Hindlimb muscle (tissue), 1 donor: ENCODE data around the gene TAC3. TPM values are rescaled to one million over a fixed set of nuclear protein-coding genes. Genes with fewer than 3 reads are reported as not detected.
A peak's percentile ranks its signal among the peaks of the same experiment; 100 is the strongest.
"Not testable (repeated sequence)": the region's sequence is repeated elsewhere in the genome, so short reads cannot be mapped to it uniquely, and the experiment has no call there.

Experiments used
- DNase-seq: peaks from one replicate; pipeline ENCODE4 v3.0.0-alpha.2; 2013
- polyA plus RNA-seq: library from polyadenylated mRNA; unstranded; fragments of 120-200 nt; gene quantifications from one replicate; pipeline ENCODE4 v1.2.1, GENCODE V29; 2013; ENCODE audit not compliant: insufficient read length

TAC3 gene
- polyA plus RNA-seq: not detected

DNA sequence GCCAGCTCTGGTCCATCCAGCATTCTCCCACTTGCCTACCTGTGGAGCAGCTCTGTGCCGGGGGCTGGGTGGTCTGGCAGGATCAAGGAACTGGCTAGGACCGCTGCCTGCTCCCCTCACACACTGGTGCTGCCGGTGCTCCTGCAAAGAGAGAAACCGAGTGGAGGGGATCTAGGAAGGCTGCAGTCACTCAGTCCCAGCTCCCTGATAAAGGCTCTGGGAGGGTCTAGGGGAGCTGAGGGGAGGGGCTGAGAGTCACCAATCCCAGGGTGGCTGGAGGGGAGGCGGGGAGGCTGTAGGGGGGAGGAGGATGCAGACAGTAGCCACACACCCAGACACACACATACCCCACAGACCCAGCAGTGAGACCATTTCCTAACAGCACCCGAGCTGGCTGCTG, at the start of gene TAC3:
Gene TAC3 (minus strand): TSS at position 182 of the 400 bp plus-strand sequence. CDS start 732 bp downstream, outside the sequence.
- DNase-seq: no peak

DNA sequence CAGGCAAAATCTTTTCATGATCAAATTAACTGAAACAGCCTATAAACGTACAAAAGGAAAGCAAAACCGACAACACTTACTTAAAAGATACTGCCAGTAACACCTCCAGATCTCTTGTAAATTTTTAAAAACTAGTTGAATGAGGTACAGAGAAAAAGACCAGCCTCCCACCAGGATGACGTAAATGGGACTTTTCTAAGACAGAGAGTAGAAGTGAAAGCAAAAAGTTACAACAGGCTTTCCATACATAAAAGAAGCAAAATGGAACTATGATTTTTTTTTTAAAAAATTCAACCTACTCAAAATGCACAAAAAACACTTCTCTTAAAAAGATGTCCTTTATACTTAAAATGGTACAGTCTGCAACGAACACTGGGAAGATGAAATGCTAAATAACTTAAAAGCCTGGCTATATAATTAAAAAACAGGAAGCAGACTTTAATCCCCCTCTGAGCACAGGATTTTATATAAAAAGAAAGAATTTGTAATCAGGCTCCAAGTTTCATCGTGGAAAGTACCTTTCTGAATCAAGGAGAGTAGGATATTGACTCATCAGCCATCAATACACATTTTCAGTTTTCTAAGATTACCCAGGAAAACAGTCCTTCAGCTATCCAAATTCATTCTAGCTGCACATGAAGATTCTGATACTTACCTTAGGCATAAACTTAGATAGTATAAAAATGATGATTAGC, 47.8 kb upstream of the TAC3 start:
- DNase-seq: no peak

GRCh38 chr12:57058454-57058853, 42.1 kb upstream of the TAC3 start:
- no peak for DNase-seq

GRCh38 chr12:57057067-57057751, 40.9 kb upstream of the TAC3 start:
- DNase-seq: no peak

DNA sequence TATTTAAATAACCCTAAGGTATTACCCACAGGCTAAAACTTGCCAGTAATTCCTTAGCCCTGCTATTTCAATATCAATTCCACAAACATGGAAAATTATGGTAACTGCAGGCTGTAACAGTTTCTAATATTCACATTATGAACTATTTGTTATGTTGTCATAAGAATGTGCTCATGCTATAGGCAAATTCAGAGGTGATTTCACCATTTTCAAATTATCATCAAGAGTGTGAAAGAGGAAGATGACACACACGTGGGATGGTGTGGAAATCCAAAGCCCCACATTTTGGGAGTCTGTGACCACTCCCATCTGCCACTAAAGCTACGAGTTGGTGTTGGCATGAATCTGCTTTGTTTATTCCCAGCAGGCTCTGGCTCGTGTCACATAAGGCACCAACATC, 39.5 kb upstream of the TAC3 start:
- DNase-seq: no peak

- not testable (repeated sequence) for DNase-seq
Observed at GRCh38 chr12:57053901-57054300, 37.6 kb upstream of the TAC3 start.

DNA sequence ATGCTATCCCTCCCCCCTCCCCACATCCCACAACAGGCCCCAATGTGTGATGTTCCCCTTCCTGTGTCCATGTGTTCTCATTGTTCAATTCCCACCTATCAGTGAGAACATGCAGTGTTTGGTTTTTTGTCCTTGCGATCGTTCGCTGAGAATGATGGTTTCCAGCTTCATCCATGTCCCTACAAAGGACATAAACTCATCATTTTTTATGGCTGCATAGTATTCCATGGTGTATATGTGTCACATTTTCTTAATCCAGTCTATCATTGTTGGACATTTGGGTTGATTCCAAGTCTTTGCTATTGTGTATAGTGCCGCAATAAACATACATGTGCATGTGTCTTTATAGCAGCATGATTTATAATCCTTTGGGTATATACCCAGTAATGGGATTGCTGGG, 36.8 kb upstream of the TAC3 start:
- not testable (repeated sequence) for DNase-seq

GRCh38 chr12:57051011-57051410, 34.7 kb upstream of the TAC3 start:
- no peak for DNase-seq

DNA sequence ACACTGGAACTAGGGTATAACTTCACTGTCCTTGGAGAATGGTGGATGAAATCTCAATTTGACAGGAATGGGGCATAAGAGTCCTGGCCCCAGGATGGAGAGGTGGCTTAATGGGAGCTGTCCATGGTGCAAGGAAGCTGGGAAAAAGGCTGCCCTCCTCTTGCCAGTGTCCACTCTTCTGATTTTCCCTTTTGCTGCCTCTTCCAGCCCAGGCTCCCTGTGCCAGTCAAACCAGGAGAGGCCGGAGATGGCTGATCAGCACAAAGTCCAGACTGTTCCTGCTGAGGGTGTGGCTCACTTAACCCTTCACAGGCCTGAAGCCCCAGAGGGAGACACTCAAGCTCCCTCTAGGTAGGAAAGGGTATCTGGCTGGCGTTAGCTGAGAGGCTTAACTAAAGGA, 33.6 kb upstream of the TAC3 start, which contains the start of gene MYO1A:
Gene MYO1A (minus strand): TSS at position 240 of the 400 bp plus-strand sequence. CDS start 1,806 bp downstream, outside the sequence.
- DNase-seq: no peak

DNA sequence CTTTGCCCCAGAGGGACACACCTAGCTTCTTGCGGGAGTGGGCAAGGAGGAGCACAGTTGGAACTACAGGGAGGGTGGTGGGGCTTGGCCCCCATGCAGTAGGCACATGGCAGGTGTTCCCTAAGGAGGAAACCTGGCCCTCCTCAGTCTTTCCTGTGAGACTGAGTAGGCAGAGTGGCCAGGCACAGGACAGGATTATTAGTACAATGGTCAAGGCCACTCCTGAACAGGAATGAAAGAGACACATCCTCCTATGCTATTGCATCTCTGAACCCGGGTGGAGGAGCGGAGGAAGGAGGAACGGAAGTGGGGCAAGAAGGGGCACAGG, 32.8 kb upstream of the TAC3 start:
- no peak for DNase-seq

DNA sequence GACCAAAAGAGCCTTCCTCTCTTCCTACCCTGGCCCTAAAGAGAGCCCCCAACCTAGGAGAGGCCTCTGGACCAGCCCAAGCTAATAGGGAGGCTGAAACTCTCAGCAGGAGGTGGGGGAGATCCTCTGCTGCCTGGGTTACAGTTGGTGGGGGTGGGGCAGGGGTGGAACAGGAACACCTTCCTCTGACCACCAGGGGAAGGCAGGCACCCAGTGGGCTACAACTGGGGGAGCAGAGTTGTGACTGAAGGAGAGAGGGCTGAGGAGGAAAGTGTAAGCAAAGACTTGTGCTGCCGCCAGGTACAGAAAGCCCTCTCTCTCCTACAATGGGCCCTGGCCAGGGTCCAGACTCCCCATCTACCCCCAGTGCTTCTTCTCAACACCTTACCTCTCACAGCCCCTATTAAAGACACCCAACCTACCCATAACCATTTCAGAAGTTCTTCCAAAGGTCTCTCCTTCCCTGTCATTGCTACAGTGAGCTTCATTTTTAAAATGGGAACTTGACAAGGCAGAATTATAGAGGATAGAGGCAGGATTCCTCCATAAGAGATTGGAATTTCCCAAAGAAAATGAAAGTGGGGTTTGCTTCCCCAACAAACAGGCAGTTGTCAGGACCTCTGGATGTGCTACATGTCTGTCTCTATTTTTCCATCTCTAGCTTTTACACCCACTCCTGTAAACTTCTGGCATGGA, 32.2 kb upstream of the TAC3 start:
- DNase-seq: no peak

DNA sequence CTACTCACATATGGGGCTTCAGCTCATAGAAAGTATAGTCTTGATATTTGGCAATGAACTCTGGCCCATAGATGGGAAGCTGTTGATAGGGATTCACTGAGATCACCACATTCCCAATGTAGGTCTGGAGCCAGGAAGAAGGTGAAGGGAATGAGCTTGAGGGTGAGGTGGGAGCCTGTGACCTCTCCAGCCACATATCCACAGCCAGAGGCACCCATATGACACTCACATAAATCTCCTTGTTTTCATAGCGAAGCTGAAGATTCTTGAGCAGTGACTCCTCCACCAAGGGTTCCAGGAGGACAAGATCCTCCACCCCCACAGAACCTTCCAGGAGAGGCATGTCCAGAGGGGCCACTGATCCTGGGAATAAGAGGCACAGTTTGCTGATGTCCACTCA, 31.7 kb upstream of the TAC3 start:
- DNase-seq: no peak

DNA sequence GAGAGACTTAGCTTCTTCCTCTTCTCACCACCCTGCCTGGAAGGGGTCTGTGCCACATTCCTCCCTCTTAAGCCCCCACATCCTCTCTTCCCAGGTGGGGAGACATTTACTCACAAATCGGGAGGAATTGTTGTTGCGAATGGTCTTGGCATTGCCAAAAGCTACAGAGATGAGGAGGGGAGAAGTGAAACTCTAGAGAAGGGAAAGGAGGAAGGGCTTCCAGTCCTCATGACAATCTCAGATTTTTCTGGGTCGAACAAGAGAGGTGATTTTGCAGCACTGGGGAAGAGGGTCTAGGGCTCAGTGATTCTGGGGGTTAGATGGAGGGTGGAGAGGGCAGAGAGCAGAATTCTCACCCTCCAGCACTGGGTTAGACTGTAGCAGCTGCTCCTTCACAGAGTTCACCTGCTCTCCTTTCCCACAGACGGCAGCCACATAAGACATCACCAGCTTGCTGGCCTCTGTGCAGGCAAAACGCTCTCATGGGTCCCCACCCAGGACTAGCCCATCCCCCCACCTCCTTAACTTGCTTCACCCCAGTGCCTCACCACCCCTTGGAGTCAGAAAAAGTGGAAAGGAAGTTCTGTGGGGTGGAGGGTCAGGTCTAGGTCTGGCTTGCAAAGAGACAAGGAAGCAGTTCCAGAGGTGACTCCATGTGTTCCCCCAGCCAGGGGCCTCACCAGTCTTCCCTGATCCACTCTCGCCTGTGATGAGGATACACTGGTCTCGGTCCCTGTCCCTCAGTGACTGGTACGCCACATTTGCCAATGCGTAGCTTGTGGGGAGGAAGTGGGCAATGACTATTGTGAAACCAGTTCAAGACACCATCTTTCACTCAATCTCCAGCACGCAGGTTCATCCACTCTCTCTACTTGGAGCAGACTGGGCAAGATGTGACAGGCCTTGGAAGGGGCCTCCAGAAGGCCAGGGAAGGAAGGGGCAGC, 30.9 kb upstream of the TAC3 start:
- no peak for DNase-seq

GRCh38 chr12:57046086-57046791, 29.9 kb upstream of the TAC3 start:
- no peak for DNase-seq

- DNase-seq: no peak
Observed at GRCh38 chr12:57044889-57045288, 28.6 kb upstream of the TAC3 start.

- DNase-seq: no peak
Observed at GRCh38 chr12:57044468-57044867, 28.1 kb upstream of the TAC3 start.

GRCh38 chr12:57042695-57043094, 26.4 kb upstream of the TAC3 start:
- DNase-seq: peak; percentile 26

DNA sequence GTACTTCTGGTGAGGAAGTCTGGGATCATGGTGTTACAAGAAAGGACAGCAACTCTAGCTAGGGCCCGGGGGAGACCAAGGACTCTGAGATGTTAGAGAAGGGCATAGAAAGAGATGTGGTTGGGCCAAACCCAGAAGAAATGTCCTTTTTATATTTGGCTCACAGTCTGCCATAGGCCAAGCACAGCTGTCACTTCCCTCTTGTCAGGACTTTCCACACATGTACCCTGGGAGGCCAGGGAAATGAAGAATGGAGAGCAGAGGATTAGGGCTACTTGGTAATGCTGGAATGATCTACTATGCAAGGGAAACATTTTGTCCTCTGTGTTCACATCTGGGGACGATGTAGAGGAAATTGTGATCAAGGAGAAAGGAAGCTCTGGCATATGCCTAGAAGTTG, 24.4 kb upstream of the TAC3 start:
- no peak for DNase-seq

DNA sequence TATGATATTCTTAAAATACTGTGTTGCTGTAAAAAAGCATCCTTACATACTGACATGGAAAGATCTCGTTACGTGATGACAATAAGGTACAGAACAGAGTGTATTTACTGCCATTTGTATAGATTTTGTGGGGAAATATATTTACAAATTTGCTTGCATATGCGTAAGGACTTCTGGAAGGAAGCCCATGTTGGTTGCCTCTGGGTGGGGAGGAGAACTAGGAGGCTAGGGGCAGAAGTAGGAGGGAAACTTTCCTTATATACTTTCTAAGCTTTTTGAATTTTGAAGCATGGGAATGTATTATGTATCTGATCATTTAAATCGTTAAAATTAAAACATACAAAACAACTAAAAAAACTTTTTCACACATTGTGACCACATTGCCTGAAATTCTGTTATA, 23.9 kb upstream of the TAC3 start:
- no peak for DNase-seq

- no peak for DNase-seq
Observed at GRCh38 chr12:57039016-57039798, 22.9 kb upstream of the TAC3 start.

DNA sequence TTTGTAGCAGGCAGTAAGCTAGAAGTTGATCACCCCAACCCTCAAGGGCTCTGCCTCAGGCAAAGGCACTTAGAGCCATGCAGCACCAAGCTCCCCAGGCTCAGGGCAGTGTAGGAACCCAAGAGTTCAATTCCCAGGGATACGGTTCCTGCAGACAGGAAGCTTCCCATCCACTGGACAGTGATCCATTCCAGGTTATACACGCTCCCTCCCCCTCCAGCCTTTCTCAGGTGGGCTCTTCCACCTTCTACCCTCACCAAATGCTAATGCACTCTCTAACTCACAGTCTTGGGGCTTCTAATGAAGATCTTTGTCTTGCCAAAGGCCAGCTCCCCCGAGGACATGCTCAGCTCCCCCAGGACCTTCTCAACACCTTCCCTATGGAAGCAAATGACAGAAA, 20.9 kb upstream of the TAC3 start:
- DNase-seq: no peak
